BE2C (cell line): ENCODE data around the gene UBE2G1.

ENCODE experiments used
- DNase-seq: peaks from one replicate; pipeline ENCODE4 v3.0.0-alpha.2; 2020
- H3K27me3 ChIP-seq: fragments of 250-450 bp; sonication (Bioruptor Pico); 2 replicates; pipeline ENCODE4 v1.5.1; 2020; ENCODE audit warnings: mild to moderate bottlenecking
- H3K36me3 ChIP-seq: fragments of 250-450 bp; sonication (Bioruptor Pico); 2 replicates; pipeline ENCODE4 v1.5.1; 2020; ENCODE audit warnings: mild to moderate bottlenecking
- H3K4me1 ChIP-seq: fragments of 250-450 bp; sonication (Bioruptor Pico); 2 replicates; pipeline ENCODE4 v1.5.1; 2020
- H3K4me3 ChIP-seq: 2 replicates; pipeline ENCODE4 v1.5.1; 2011; ENCODE audit warnings: low read depth, low read length
- H3K9me3 ChIP-seq: fragments of 250-450 bp; sonication (Bioruptor Pico); 2 replicates; pipeline ENCODE4 v1.5.1; 2020
- CTCF ChIP-seq: IDR thresholded peaks from 2 replicates; pipeline ENCODE4 v1.5.1; 2012; ENCODE audit warnings: mild to moderate bottlenecking, low read depth, low read length

Gene UBE2G1

GRCh38 chr17:4287710-4288109, 78.8 kb downstream of the UBE2G1 start:
- no peaks in the 10 kb centered on the region for H3K27me3 ChIP-seq
- no peaks in the 10 kb centered on the region; the same call in 1 of the 2 replicates for H3K36me3 ChIP-seq
- no peak for TF ChIP-seq CTCF
- no peaks in the 10 kb centered on the region for H3K4me1 ChIP-seq
- no peak overlapping the region for H3K4me3 ChIP-seq
- DNase-seq = no peak
- H3K9me3 ChIP-seq = no peaks in the 10 kb centered on the region

GRCh38 chr17:4276514-4276913, 90.0 kb downstream of the UBE2G1 start:
- H3K9me3 ChIP-seq = no peaks in the 10 kb centered on the region
- H3K4me1 ChIP-seq = no peaks in the 10 kb centered on the region
- no peak for DNase-seq
- no peaks in the 10 kb centered on the region; the same call in 1 of the 2 replicates for H3K36me3 ChIP-seq
- no peak for TF ChIP-seq CTCF
- no peak overlapping the region for H3K4me3 ChIP-seq
- no peaks in the 10 kb centered on the region for H3K27me3 ChIP-seq

GRCh38 chr17:4272972-4273368, 93.5 kb downstream of the UBE2G1 start:
- TF ChIP-seq CTCF = no peak

GRCh38 chr17:4272213-4272971, 94.1 kb downstream of the UBE2G1 start:
- H3K27me3 ChIP-seq = no peaks in the 10 kb centered on the region
- no peak for DNase-seq
- TF ChIP-seq CTCF = no peak
- no peaks in the 10 kb centered on the region; the same call in 1 of the 2 replicates for H3K36me3 ChIP-seq
- H3K4me1 ChIP-seq = no peaks in the 10 kb centered on the region
- no peaks in the 10 kb centered on the region for H3K9me3 ChIP-seq
- H3K4me3 ChIP-seq = no peak overlapping the region

More at GRCh38 chr17:4272972-4273368, 93.5 kb downstream of the UBE2G1 start:
- no peak for DNase-seq
- Histone ChIP-seq H3K27me3 (no peaks in the 10 kb centered on the region), H3K9me3 (no peaks in the 10 kb centered on the region), H3K36me3 (no peaks in the 10 kb centered on the region; the same call in 1 of the 2 replicates), H3K4me1 (no peaks in the 10 kb centered on the region), H3K4me3 (no peak overlapping the region)

GRCh38 chr17:4270736-4271135, 95.7 kb downstream of the UBE2G1 start:
- Histone ChIP-seq H3K27me3 (no peaks in the 10 kb centered on the region), H3K36me3 (no peaks in the 10 kb centered on the region; the same call in 1 of the 2 replicates)
- TF ChIP-seq CTCF = no peak

GRCh38 chr17:4269915-4270314, 96.6 kb downstream of the UBE2G1 start:
- H3K4me1 ChIP-seq = no peaks in the 10 kb centered on the region
- H3K36me3 ChIP-seq = no peaks in the 10 kb centered on the region; the same call in 1 of the 2 replicates
- no peak for TF ChIP-seq CTCF
- no peak for DNase-seq
- no peak overlapping the region for H3K4me3 ChIP-seq
- H3K9me3 ChIP-seq = no peaks in the 10 kb centered on the region
- H3K27me3 ChIP-seq = no peaks in the 10 kb centered on the region

More at GRCh38 chr17:4270736-4271135, 95.7 kb downstream of the UBE2G1 start:
- no peaks in the 10 kb centered on the region for H3K9me3 ChIP-seq
- H3K4me1 ChIP-seq = no peaks in the 10 kb centered on the region
- H3K4me3 ChIP-seq = no peak overlapping the region
- no peak for DNase-seq
